Gastroesophageal sphincter (tissue), 4 donors: Measurements from ENCODE around the gene CAPS2. TPM values are rescaled to one million over a fixed set of nuclear protein-coding genes. Genes with fewer than 3 reads are reported as not detected.

Source experiments
- ATAC-seq: fragments of 150-250 bp; one replicate; pipeline ENCODE4 v1.9.1; 2016; ENCODE audit warnings: mild to moderate bottlenecking, moderate library complexity
- H3K27ac ChIP-seq, 4 donors: fragments of 200-600 bp; sonication (generic) in 3 of 4; 1 replicate in 3 of 4; 2 replicates in 1 of 4; pipeline ENCODE4 v1.5.1; 2016 to 2019
- H3K27me3 ChIP-seq: fragments of 200-600 bp; sonication (generic); one replicate; pipeline ENCODE4 v1.5.1; 2019
- H3K36me3 ChIP-seq, 2 donors: fragments of 200-600 bp; sonication (generic); one replicate each; pipeline ENCODE4 v1.5.1; 2019; ENCODE audit warnings: control low read depth in 1 of 2
- H3K4me1 ChIP-seq, 3 donors: fragments of 200-600 bp; sonication (generic); 1 replicate in 2 of 3; 2 replicates in 1 of 3; pipeline ENCODE4 v1.5.1; 2016 to 2019; ENCODE audit warnings: control low read depth in 2 of 3
- H3K4me3 ChIP-seq, 2 donors: fragments of 200-600 bp; sonication (generic); one replicate each; pipeline ENCODE4 v1.5.1; 2019; ENCODE audit warnings: mild to moderate bottlenecking in 1 of 2, moderate library complexity in 1 of 2
- H3K9me3 ChIP-seq, 3 donors: fragments of 200-600 bp; sonication (generic); one replicate each; pipeline ENCODE4 v1.5.1; 2017 to 2019; ENCODE audit warnings: control low read depth in 2 of 3
- EP300 ChIP-seq: sonication (generic); formaldehyde crosslinking; IDR thresholded peaks from one replicate; pipeline ENCODE4 v1.6.1; 2017; ENCODE audit warnings: antibody characterized with exemption, mild to moderate bottlenecking
- POLR2A ChIP-seq, 2 donors: fragments of 450-650 bp; IDR thresholded peaks; one replicate each; pipeline ENCODE4 v1.6.1; 2017; ENCODE audit warnings: antibody characterized with exemption in 2 of 2, mild to moderate bottlenecking in 2 of 2, moderate library complexity in 1 of 2
- POLR2AphosphoS5 ChIP-seq: sonication (generic); formaldehyde crosslinking; IDR thresholded peaks from one replicate; pipeline ENCODE4 v1.6.1; 2017; ENCODE audit warnings: antibody characterized with exemption
- WGBS, 2 donors: methylation state at CpG; one replicate each; pipeline ENCODE4 v1.1.5; 2018; ENCODE audit warnings: low coverage in 1 of 2; 5-methylcytosine and 5-hydroxymethylcytosine counted together
- total RNA-seq, 4 donors: library from RNA; depleted of rRNA; stranded (reverse); fragments of >200 nt; gene quantifications; one replicate each; pipeline ENCODE4 v1.1.0, GENCODE V29; 2016
- TF ChIP-seq, protein P1 (sequence below), 4 experiments: fragments of 200-600 bp in 2 of 4; fragments of 450-650 bp in 2 of 4; sonication (generic) in 1 of 4; IDR thresholded peaks; one replicate each; pipeline ENCODE4 v1.5.1; 2017 to 2019; ENCODE audit warnings: antibody characterized with exemption in 4 of 4, mild to moderate bottlenecking in 2 of 4, moderate library complexity in 2 of 4

Gene CAPS2
- total RNA-seq, 4 donors from 2014 or later, result 8.3 to 29.4 (median 11.9) TPM

DNA sequence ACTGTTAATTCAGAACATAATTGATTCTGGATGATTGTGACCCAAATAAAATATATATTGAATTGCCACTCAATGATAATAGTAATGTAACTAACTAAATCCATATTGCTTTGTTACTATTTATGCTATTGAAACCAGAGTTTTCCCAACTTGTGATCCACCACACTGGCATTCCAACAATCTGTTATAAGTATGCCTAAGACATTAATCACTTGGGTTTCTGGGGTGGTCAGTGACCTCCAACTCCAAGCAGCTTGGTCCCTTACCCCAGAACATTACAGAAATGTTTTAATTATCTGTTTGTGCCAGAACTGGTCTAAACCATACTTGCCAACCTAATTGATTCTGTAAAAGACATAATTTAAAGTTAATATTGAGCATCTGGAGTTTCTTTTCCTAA, 14.6 kb downstream of the CAPS2 start:
- Histone ChIP-seq H3K9me3 (no peaks in the 10 kb centered on the region), H3K27ac (no peak overlapping the region), H3K4me3 (no peak overlapping the region), H3K27me3 (no peaks in the 10 kb centered on the region), H3K4me1 (no peaks in the 10 kb centered on the region), H3K36me3 (peaks cover 0 to 11% of the 10 kb centered on the region in 2 donors)
- TF ChIP-seq POLR2A (IDR thresholded peaks at IDR 0.05) (no peak), EP300 (no peak), POLR2AphosphoS5 (no peak)
- TF ChIP-seq, protein P1, sequence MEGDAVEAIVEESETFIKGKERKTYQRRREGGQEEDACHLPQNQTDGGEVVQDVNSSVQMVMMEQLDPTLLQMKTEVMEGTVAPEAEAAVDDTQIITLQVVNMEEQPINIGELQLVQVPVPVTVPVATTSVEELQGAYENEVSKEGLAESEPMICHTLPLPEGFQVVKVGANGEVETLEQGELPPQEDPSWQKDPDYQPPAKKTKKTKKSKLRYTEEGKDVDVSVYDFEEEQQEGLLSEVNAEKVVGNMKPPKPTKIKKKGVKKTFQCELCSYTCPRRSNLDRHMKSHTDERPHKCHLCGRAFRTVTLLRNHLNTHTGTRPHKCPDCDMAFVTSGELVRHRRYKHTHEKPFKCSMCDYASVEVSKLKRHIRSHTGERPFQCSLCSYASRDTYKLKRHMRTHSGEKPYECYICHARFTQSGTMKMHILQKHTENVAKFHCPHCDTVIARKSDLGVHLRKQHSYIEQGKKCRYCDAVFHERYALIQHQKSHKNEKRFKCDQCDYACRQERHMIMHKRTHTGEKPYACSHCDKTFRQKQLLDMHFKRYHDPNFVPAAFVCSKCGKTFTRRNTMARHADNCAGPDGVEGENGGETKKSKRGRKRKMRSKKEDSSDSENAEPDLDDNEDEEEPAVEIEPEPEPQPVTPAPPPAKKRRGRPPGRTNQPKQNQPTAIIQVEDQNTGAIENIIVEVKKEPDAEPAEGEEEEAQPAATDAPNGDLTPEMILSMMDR (IDR thresholded peaks at IDR 0.05), result no peak
- ATAC-seq, result no peak

- ATAC-seq, result no peak
- Histone ChIP-seq H3K36me3 (peaks cover 0 to 16% of the 10 kb centered on the region in 2 donors), H3K4me1 (no peaks in the 10 kb centered on the region), H3K4me3 (no peak overlapping the region), H3K27me3 (no peaks in the 10 kb centered on the region), H3K27ac (no peak overlapping the region), H3K9me3 (no peaks in the 10 kb centered on the region)
- WGBS, 2 donors, result 66 to 81% methylated on average over 3 of the region's 3 CpGs
- TF ChIP-seq EP300, result no peak
- no peak for TF ChIP-seq POLR2A (IDR thresholded peaks at IDR 0.05)
- TF ChIP-seq POLR2AphosphoS5, result no peak
- TF ChIP-seq, protein P1 (IDR thresholded peaks at IDR 0.05), result no peak
Observed at GRCh38 chr12:75311369-75311768, 18.8 kb downstream of the CAPS2 start.

DNA sequence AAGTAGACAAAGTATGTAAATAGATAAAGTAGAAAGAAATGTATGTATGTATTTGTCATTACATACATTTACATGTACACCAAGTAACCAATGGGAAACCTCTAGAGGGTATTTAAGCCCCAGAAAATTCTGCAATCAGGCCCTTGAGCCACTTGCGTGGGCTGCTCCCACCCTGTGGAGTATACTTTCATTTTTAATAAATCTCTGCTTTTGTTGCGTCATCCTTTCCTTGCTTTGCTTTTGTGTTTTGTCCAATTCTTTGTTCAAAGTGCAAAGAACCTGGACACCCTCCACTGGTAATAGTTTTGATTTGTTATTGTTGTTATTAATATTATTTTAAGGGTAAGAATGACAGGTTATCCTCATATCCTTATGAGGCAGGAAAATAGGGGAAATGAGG, 21.8 kb downstream of the CAPS2 start:
- no peaks in the 10 kb centered on the region for H3K4me1 ChIP-seq
- H3K9me3 ChIP-seq, result no peaks in the 10 kb centered on the region
- H3K27ac ChIP-seq, result no peak overlapping the region
- H3K4me3 ChIP-seq, result no peak overlapping the region
- ATAC-seq, result no peak
- 96% methylated on average over 2 of the region's 2 CpGs; no CpG with 5 or more reads in 1 of the 2 donors for WGBS, 2 donors
- H3K36me3 ChIP-seq, result peaks cover 0 to 45% of the 10 kb centered on the region in 2 donors
- H3K27me3 ChIP-seq, result no peaks in the 10 kb centered on the region
- TF ChIP-seq POLR2AphosphoS5 (no peak), POLR2A (IDR thresholded peaks at IDR 0.05) (no peak), EP300 (no peak)
- TF ChIP-seq, protein P1 (IDR thresholded peaks at IDR 0.05), result no peak

DNA sequence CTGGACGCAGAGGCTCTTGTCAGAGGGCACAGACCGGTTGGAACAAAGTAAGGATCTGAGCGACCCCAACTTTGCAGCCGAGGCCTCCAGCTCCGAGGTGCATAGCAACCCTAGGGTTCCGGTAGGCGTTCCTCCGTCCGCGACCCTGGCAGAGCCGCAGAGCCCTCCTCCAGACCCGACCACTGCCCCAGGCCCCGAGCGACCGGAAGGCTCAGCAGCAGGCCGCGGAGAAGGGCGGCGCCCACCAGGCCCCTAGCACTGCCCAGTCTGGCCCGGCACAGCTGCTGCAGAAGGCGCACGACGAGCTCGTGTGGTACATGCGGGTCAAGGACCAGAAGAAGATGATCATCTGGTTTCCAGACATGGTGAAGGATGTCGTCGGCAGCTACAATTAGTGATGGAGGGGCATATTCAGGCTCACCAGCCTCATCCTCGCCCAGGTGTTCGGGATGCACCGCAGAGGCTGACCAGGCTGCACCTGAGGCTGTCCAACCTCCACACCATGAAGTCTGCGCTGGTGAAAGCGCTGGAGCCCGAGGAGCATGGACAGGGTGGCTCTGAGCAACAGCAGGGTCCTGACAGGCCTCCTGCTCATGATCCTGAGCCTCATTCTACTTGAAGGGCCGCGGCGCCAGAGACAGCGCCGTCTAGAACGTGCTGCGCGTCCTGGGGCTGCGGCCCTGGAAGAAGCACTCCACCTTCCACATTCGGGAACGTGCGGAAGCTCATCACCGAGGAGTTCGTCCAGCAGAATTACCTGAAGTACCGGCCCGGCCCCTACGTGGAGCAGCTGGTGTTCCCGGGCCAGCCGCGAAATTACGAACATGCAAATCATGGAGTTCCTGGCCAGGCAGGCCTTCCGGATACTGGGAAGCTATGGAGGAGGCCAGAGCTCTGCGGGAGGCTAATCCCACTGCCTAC, 24.5 kb downstream of the CAPS2 start:
- 87 to 100% methylated on average over 2 to 8 of the region's 56 CpGs for WGBS, 2 donors
- TF ChIP-seq POLR2AphosphoS5 (no peak), POLR2A (IDR thresholded peaks at IDR 0.05) (no peak), EP300 (no peak)
- TF ChIP-seq, protein P1 (IDR thresholded peaks at IDR 0.05), result no peak
- H3K4me1 ChIP-seq, result no peaks in the 10 kb centered on the region
- H3K4me3 ChIP-seq, result no peak overlapping the region
- ATAC-seq, result no peak
- H3K9me3 ChIP-seq, result no peaks in the 10 kb centered on the region
- H3K27ac ChIP-seq, result no peak overlapping the region
- H3K27me3 ChIP-seq, result no peaks in the 10 kb centered on the region
- peaks cover 0 to 42% of the 10 kb centered on the region in 2 donors for H3K36me3 ChIP-seq

GRCh38 chr12:75302781-75303180, 27.3 kb downstream of the CAPS2 start:
- Histone ChIP-seq H3K9me3 (no peaks in the 10 kb centered on the region), H3K4me1 (no peaks in the 10 kb centered on the region), H3K27ac (no peak overlapping the region), H3K36me3 (peaks cover 0 to 45% of the 10 kb centered on the region in 2 donors), H3K4me3 (no peak overlapping the region), H3K27me3 (no peaks in the 10 kb centered on the region)
- no peak for ATAC-seq
- no peak for TF ChIP-seq POLR2AphosphoS5
- TF ChIP-seq POLR2A (IDR thresholded peaks at IDR 0.05), result no peak
- no peak for TF ChIP-seq EP300
- TF ChIP-seq, protein P1 (IDR thresholded peaks at IDR 0.05), result no peak
